Dermis blood vessel endothelial cell (primary cell): Measurements from ENCODE around the gene SLC17A2. TPM values are rescaled to one million over a fixed set of nuclear protein-coding genes. Genes with fewer than 3 reads are reported as not detected.
"Not testable (repeated sequence)": the region's sequence is repeated elsewhere in the genome, so short reads cannot be mapped to it uniquely, and the experiment has no call there.

ENCODE experiments used
- DNase-seq: peaks from one replicate; pipeline ENCODE4 v3.0.0; 2010
- total RNA-seq: library from RNA; depleted of rRNA; stranded (reverse); fragments of >200 nt; gene quantifications from 2 replicates; pipeline ENCODE4 v1.2.3, GENCODE V29; 2014

Gene SLC17A2
- total RNA-seq, 1 donor from 2014 or later: not detected

- no peak for DNase-seq
These were observed 21.0 kb upstream of the SLC17A2 start for GRCh38 chr6:25951296-25952032.

- DNase-seq: no peak
These were observed 19.8 kb upstream of the SLC17A2 start for GRCh38 chr6:25950297-25950696.

- DNase-seq: no peak
These were observed 19.2 kb upstream of the SLC17A2 start for GRCh38 chr6:25949695-25950094.

DNA sequence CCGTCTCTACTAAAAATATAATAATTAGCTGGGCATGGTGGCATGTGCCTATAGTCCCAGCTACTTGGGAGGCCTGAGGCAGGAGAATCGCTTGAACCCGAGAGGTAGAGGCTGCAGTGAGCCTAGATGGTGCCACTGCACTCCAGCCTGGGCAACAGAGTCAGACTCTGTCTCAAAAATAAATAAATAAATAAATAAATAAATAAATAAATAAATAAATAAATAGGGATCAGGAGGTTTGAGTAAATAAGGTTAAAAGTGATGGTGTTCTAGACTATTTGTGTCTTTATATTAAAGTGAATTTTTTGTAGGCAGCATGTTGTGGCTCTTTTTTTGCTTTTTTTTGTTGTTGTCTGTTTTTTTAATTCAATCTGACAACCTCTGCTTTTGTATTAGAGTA is 17.0 kb upstream of the SLC17A2 start:
- DNase-seq: not testable (repeated sequence)

DNA sequence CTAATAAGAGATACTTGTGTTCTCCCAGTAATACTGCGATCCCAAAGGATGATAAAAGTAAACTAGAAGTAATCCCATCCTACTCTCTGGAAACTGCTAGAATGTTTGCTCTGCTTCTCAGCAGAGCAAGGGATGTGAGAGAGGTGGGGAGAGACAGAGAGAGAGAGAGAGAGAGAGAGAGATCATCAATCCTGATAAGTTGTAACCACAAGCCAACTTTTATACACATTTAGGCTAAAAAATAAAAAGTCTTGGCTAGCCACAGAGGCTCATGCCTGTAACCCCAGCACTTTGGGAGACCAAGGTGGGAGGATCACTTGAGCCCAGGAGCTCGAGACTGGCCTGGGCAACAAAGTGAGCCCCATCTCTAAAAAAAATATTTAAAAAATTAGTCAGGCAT is 16.1 kb upstream of the SLC17A2 start:
- no peak for DNase-seq

DNA sequence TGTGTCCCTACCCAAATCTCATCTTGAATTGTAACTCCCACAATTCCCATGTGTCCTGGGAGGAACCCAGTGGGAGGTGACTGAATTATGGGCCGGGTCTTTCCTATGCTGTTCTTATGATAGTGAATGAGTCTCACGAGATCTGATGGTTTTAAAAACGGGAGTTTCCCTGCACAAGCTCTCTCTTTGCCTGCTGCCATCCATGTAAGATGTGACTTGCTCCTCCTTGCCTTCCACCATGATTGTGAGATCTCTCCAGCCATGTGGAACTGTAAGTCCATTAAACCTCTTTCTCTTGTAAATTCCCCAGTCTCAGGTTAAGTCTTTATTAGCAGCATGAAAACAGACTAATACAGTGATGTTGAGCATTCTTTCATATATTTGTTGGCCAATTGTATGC is 15.2 kb upstream of the SLC17A2 start:
- DNase-seq: not testable (repeated sequence)

GRCh38 chr6:25944688-25945574 is 14.4 kb upstream of the SLC17A2 start:
- no peak for DNase-seq

GRCh38 chr6:25943887-25944286 is 13.4 kb upstream of the SLC17A2 start:
- DNase-seq: no peak

DNA sequence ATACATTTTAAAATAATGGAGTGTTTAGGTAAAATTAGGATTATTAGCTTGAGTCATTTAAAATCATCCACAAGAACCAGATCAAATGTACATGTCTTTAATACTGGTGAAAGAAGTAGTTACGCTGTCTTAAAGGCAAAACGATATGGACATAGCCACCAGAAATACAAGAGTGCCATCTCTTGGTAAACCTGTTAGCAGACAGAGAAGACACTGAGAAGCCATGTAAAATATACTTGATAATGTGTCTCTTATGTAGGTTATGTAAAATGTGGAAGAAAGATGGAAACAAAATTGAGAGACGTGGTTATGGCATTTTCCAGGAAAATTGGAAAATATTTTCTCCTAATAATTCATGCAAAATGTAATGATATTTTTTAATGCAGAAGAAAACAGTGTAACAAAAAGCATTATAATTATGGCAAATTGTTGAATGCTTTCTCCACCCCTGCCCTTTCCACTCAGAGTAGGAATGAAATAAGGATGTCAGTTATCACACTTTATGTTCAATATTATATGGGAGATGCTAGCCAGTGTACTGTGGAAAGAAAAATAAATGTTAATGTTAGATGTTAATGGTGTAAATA is 12.2 kb upstream of the SLC17A2 start:
- DNase-seq: peak; percentile 65

DNA sequence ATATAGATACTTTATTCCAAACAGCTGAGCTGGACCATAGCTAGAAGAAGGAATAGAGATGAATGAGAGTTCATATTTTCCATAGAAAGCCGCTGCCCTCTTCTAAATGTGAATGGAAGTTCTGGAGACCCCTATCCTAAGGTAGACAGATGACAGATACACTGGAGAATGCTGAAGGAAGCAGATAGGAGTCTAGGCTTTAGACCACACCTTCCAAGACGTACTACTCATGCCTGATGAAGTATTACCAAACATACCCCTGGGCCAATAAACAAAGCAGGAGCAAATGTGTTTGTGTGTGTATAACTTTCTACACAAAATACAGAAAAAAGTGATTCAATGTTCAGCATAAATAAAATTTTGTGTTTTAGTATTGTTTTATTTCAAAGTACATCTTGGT is 9.1 kb upstream of the SLC17A2 start:
- DNase-seq: no peak

- DNase-seq: no peak
These were observed 5.5 kb upstream of the SLC17A2 start for GRCh38 chr6:25935953-25936352.

DNA sequence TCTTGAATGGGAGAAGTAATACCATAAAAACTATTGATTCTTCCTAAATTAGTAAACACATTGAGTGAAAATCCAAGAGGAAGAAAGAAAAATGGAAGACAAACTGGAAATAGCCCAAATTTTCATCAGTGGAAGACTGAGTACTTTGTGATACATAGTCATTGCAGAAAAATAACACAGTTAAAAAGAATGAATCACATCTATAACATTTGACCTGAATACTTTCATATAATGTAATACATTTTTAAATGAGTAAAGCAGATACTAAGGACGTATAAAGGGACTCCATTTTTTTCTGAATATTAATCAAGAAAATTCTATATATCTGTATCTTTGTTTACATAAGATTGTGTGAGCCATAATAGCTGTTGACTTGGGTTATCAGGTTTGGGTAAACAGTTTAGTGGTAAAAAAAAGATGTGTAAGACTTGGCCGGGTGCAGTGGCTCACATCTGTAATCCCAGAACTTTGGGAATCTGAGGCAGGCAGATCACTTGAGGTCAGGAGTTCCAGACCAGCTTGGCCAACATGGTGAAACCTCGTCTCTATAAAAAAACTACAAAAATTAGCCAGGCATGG is 4.3 kb upstream of the SLC17A2 start:
- DNase-seq: no peak

GRCh38 chr6:25934156-25934555 is 3.7 kb upstream of the SLC17A2 start:
- DNase-seq: no peak

GRCh38 chr6:25931411-25931709 is 869 bp upstream of the SLC17A2 start:
- DNase-seq: no peak

GRCh38 chr6:25929785-25930184 is 706 bp downstream of the SLC17A2 start:
- not testable (repeated sequence) for DNase-seq

- no peak for DNase-seq
These were observed 1.7 kb downstream of the SLC17A2 start for GRCh38 chr6:25928562-25929324.

DNA sequence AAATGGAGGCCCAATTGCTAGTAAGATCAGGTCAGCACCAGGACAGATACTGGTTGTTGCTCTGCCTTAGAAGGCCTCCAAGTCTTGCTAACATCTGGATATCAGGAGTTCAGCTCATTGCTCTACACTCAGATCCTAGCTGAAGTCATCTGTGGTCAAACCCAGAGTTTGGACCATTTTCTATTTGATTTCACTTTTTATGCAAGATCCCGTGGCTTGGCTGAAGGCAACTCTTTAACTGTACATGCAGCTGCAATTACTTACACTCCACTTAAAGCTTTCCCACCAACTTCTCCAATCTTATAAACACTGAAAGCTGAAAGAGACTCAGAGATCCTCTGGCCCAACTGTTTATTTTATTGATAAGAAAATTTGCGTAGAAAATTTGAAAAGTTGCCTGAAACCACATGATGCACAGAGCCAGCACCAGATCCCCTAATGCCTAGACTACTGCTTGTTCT is 2.7 kb downstream of the SLC17A2 start:
- no peak for DNase-seq

DNA sequence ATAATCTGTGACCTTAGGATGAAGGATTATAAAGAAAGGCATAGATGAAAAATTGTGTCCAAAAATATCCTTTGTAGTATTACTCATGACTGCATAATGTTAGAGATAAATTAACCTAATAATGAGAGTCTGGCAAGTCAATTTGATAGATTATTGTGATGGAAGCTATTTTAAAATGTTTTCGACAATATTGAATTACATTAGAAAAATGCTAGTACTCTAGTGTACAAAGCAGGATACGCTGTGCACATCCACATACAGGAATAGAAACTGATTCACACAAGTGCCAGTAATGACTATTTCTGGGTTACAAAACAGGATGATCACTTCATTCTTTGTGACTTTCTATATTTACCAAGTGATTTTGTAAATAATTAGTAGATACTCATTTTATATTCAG is 3.3 kb downstream of the SLC17A2 start:
- no peak for DNase-seq

GRCh38 chr6:25925876-25926275 is 4.6 kb downstream of the SLC17A2 start:
- no peak for DNase-seq

GRCh38 chr6:25922301-25922700 is 8.2 kb downstream of the SLC17A2 start:
- DNase-seq: no peak

- DNase-seq: no peak
These were observed 8.8 kb downstream of the SLC17A2 start for GRCh38 chr6:25921525-25922203.

GRCh38 chr6:25919657-25920056 is 10.8 kb downstream of the SLC17A2 start:
- DNase-seq: no peak
